ENCODE results near the gene CSRP1. TPM values are rescaled to one million over a fixed set of nuclear protein-coding genes. Genes with fewer than 3 reads are reported as not detected.
"Not testable (repeated sequence)": the region's sequence is repeated elsewhere in the genome, so short reads cannot be mapped to it uniquely, and the experiment has no call there.

The CSRP1 gene
- total RNA-seq, 2 experiments from 2014 or later: 78.7 to 80.9 TPM

- Mint-ChIP-seq H3K9me3 (ENCODE audit: insufficient read depth) (no peaks in the 10 kb centered on the region), H3K4me3 (no peak overlapping the region), H3K27ac (no peak overlapping the region), H3K4me1 (ENCODE audit: low read depth) (peaks cover 13% of the 10 kb centered on the region), H3K27me3 (ENCODE audit: low read depth) (peaks cover 53% of the 10 kb centered on the region), H3K36me3 (ENCODE audit: low read depth) (peaks cover 2% of the 10 kb centered on the region)
- no peak for DNase-seq
- CTCF ChIA-PET: interaction anchor here (1.4 to 1.9 kb wide), 2 partner anchors 24 to 167 kb away, joined by 4 to 10 read pairs; no protein-coding TSS in a partner anchor
- POLR2A ChIA-PET: no interaction called here
- no peak for ATAC-seq
Observed at GRCh38 chr1:201536558-201536957, 29.6 kb upstream of the CSRP1 start.

DNA sequence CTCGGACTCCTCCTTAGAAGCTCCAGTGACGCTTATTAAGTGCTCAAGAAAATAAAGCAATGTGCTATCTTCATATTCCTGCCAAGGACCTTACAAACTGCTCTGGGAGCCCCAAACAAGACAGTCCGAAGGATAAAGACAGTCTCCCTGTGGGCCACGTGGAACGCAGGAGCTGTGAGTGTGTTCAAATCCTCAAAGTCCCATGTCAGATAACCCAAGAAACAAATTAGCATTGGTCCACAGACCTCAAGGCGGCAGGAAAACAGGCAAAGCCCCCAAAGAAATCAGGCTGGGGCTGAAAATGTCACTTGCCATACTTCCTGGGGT lies 29.0 kb upstream of the CSRP1 start:
- Mint-ChIP-seq H3K27me3 (ENCODE audit: low read depth) (peaks cover 51% of the 10 kb centered on the region), H3K9me3 (ENCODE audit: insufficient read depth) (no peaks in the 10 kb centered on the region), H3K4me3 (no peak overlapping the region), H3K36me3 (ENCODE audit: low read depth) (peaks cover 2% of the 10 kb centered on the region), H3K4me1 (ENCODE audit: low read depth) (peaks cover 13% of the 10 kb centered on the region), H3K27ac (no peak overlapping the region)
- ATAC-seq: no peak
- CTCF ChIA-PET: interaction anchor here (1.1 to 2.5 kb wide), 3 partner anchors 23 to 256 kb away, joined by 3 to 12 read pairs (median 10); no protein-coding TSS in a partner anchor
- DNase-seq: no peak
- POLR2A ChIA-PET: no interaction called here

GRCh38 chr1:201535046-201535918 lies 28.4 kb upstream of the CSRP1 start:
- peaks cover 13% of the 10 kb centered on the region for H3K4me1 Mint-ChIP-seq (ENCODE audit: low read depth)
- POLR2A ChIA-PET: no interaction called here
- no peak overlapping the region for H3K4me3 Mint-ChIP-seq
- H3K27ac Mint-ChIP-seq: no peak overlapping the region
- CTCF ChIA-PET: interaction anchor here (1.1 to 2.5 kb wide), 4 partner anchors 21 to 257 kb away, joined by 3 to 12 read pairs (median 7); no protein-coding TSS in a partner anchor
- ATAC-seq (no peak), DNase-seq (no peak)
- H3K36me3 Mint-ChIP-seq (ENCODE audit: low read depth): peaks cover 2% of the 10 kb centered on the region
- H3K9me3 Mint-ChIP-seq (ENCODE audit: insufficient read depth): no peaks in the 10 kb centered on the region
- peaks cover 45% of the 10 kb centered on the region for H3K27me3 Mint-ChIP-seq (ENCODE audit: low read depth)

GRCh38 chr1:201533836-201534235 lies 26.9 kb upstream of the CSRP1 start:
- peaks cover 34% of the 10 kb centered on the region for H3K27me3 Mint-ChIP-seq (ENCODE audit: low read depth)
- ChIA-PET POLR2A (no interaction called here), CTCF (interaction anchor here (0.9 to 2.5 kb wide), 5 partner anchors 19 to 258 kb away, joined by 3 to 12 read pairs (median 4); no protein-coding TSS in a partner anchor)
- DNase-seq (no peak), ATAC-seq (no peak)
- H3K9me3 Mint-ChIP-seq (ENCODE audit: insufficient read depth): no peaks in the 10 kb centered on the region
- H3K36me3 Mint-ChIP-seq (ENCODE audit: low read depth): peaks cover 2% of the 10 kb centered on the region
- no peak overlapping the region for H3K27ac Mint-ChIP-seq
- no peak overlapping the region for H3K4me3 Mint-ChIP-seq
- H3K4me1 Mint-ChIP-seq (ENCODE audit: low read depth): peaks cover 6% of the 10 kb centered on the region

DNA sequence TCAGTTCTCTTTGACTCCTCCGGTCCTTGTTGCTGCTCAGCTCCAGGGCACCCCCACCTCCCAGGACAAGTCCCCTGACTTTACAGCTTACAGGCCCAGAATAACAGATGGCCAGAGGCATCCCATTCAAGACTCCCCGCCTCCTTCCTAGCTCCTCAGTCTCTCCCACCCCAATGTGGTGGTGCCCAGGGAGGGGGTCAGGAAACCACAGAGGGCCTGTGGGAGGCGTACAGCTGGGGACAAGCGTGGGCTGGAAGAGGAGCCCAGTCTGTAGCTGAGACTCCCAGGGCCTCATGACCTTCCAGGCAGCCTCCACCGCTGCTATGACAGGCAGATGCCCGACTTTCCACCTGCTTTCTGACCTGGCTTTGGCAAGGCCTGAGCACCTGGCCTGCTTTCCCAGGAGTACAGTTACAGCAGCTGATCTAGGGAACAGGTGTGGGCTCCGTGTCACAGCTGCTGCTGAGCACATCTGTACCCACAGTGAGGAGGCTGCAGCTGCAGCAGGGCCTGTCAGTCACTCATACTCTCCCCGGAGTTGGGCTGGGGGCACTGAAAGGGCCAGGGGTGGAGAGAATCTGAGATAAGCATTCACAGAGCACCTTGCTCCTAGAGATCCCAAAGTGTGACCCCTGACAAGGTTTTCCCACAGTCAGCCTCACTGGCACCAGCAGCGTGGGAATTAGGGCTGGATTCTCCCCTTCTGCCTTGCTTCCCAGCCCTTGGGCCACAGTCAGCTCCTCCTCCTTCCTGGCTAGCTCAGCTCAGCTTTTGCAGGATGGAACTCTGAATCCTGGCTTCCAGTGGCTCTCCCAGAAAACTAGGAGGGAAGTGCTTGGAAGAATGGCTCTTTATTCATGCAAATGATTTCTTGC lies 24.9 kb upstream of the CSRP1 start:
- Mint-ChIP-seq H3K36me3 (ENCODE audit: low read depth) (peaks cover 2% of the 10 kb centered on the region), H3K9me3 (ENCODE audit: insufficient read depth) (peaks cover 5% of the 10 kb centered on the region), H3K27me3 (ENCODE audit: low read depth) (peaks cover 14% of the 10 kb centered on the region), H3K27ac (no peak overlapping the region), H3K4me1 (ENCODE audit: low read depth) (no peaks in the 10 kb centered on the region), H3K4me3 (no peak overlapping the region)
- ATAC-seq (no peak), DNase-seq (no peak)
- ChIA-PET POLR2A (no interaction called here), CTCF (interaction anchor here (1.0 to 3.3 kb wide), 6 partner anchors 19 to 262 kb away, joined by 3 to 17 read pairs (median 6); no protein-coding TSS in a partner anchor)

GRCh38 chr1:201530741-201531531 lies 24.0 kb upstream of the CSRP1 start:
- ChIA-PET CTCF (interaction anchor here (0.6 to 3.3 kb wide), 6 partner anchors 18 to 1056 kb away, joined by 3 to 17 read pairs (median 4); no protein-coding TSS in a partner anchor), POLR2A (no interaction called here)
- Mint-ChIP-seq H3K9me3 (ENCODE audit: insufficient read depth) (peaks cover 5% of the 10 kb centered on the region), H3K4me1 (ENCODE audit: low read depth) (no peaks in the 10 kb centered on the region), H3K27ac (no peak overlapping the region), H3K27me3 (ENCODE audit: low read depth) (peaks cover 6% of the 10 kb centered on the region), H3K4me3 (no peak overlapping the region), H3K36me3 (ENCODE audit: low read depth) (peaks cover 2% of the 10 kb centered on the region)
- DNase-seq (peak; percentile 52), ATAC-seq (peak; percentile 60)

DNA sequence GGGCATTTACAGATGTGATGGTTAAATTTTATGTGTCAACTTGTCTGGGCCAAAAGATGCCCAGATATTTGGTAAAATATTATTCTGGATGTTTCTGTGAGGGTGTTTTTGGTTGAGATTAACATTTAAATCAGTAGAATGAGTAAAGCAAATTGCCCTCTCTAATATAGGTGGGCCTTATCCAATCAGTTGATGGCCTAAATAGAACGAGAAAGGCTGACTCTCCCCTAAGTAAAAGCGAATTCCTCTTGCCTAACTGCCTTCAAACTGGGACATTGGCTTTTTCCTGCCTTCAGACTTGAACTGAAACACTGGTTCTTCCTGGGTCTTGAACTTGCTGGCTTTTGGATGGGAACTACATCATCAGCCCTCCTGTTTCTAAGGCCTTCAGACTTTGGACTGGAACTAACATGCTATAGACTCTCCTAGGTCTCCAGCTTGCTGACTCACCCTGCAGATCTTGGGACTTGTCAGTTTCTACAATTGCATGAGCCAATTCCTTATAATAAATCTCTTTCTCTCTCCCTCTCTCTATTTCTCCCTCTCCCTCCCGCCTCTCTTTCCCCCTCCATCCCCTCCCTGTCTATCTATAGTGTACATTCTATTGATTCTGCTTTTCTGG lies 21.8 kb upstream of the CSRP1 start:
- CTCF ChIA-PET: interaction anchor here (0.7 to 3.3 kb wide), 2 partner anchors 13 to 16 kb away, joined by 3 to 17 read pairs; no protein-coding TSS in a partner anchor

DNA sequence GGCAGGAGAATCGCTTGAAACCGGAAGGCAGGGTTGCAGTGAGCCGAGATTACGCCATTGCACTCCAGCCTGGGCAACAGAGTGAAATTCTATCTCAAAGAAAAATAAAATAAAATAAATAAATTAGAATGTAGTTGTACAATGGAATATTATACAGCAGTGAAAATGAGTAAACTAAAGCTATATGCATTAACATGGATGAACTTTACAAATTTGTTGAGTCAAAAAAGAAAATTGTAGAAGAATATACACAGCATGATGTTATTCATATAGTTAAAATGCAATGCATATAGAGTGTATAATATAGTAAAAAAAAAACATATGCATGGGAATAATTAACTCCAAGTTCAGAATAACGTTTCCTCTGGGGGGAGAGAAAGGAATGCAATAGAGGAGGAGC lies 21.0 kb upstream of the CSRP1 start:
- Mint-ChIP-seq H3K36me3 (ENCODE audit: low read depth) (peaks cover 11% of the 10 kb centered on the region), H3K9me3 (ENCODE audit: insufficient read depth) (peaks cover 5% of the 10 kb centered on the region), H3K27ac (no peak overlapping the region), H3K4me1 (ENCODE audit: low read depth) (no peaks in the 10 kb centered on the region), H3K4me3 (no peak overlapping the region), H3K27me3 (ENCODE audit: low read depth) (no peaks in the 10 kb centered on the region)
- ChIA-PET CTCF (interaction anchor here (0.6 to 0.7 kb wide), 2 partner anchors 12 to 162 kb away, joined by 3 read pairs; no protein-coding TSS in a partner anchor), POLR2A (no interaction called here)
- DNase-seq: no peak
- no peak for ATAC-seq

More for the DNA sequence above, 21.8 kb upstream of the CSRP1 start:
- no peaks in the 10 kb centered on the region for H3K4me1 Mint-ChIP-seq (ENCODE audit: low read depth)
- no peak for ATAC-seq
- H3K27me3 Mint-ChIP-seq (ENCODE audit: low read depth): no peaks in the 10 kb centered on the region
- no peak overlapping the region for H3K27ac Mint-ChIP-seq
- H3K9me3 Mint-ChIP-seq (ENCODE audit: insufficient read depth): peaks cover 5% of the 10 kb centered on the region
- POLR2A ChIA-PET: no interaction called here
- H3K36me3 Mint-ChIP-seq (ENCODE audit: low read depth): peaks cover 11% of the 10 kb centered on the region
- no peak overlapping the region for H3K4me3 Mint-ChIP-seq
- DNase-seq: no peak

GRCh38 chr1:201525193-201525778 lies 18.4 kb upstream of the CSRP1 start:
- ATAC-seq (no peak), DNase-seq (no peak)
- CTCF ChIA-PET: interaction anchor here (0.9 to 2.1 kb wide), 4 partner anchors 12 to 89 kb away, joined by 3 to 7 read pairs (median 4); no protein-coding TSS in a partner anchor
- Mint-ChIP-seq H3K4me3 (no peak overlapping the region), H3K27ac (no peak overlapping the region), H3K4me1 (ENCODE audit: low read depth) (no peaks in the 10 kb centered on the region), H3K9me3 (ENCODE audit: insufficient read depth) (peaks cover 5% of the 10 kb centered on the region), H3K36me3 (ENCODE audit: low read depth) (peaks cover 20% of the 10 kb centered on the region), H3K27me3 (ENCODE audit: low read depth) (no peaks in the 10 kb centered on the region)
- POLR2A ChIA-PET: no interaction called here

DNA sequence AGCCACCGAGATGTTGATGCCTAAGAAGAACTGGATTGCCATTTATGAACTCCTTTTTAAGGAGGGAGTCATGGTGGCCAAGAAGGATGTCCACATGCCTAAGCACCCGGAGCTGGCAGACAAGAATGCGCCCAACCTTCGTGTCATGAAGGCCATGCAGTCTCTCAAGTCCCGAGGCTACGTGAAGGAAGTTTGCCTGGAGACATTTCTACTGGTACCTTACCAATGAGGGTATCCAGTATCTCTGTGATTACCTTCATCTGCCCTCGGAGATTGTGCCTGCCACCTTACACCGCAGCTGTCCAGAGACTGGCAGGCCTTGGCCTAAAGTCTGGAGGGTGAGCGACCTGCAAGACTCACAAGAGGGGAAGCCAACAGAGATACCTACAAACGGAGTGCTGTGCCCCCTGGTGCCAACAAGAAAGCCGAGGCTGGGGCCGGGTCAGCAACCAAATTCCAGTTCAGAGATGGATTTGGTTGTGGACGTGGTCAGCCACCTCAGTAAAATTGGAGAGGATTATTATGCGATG lies 13.2 kb upstream of the CSRP1 start:
- H3K27me3 Mint-ChIP-seq (ENCODE audit: low read depth); POLR2A ChIA-PET; H3K27ac Mint-ChIP-seq; CTCF ChIA-PET; H3K4me1 Mint-ChIP-seq (ENCODE audit: low read depth); DNase-seq; H3K4me3 Mint-ChIP-seq; ATAC-seq; H3K9me3 Mint-ChIP-seq (ENCODE audit: insufficient read depth): not testable (repeated sequence)
- peaks cover 16% of the 10 kb centered on the region for H3K36me3 Mint-ChIP-seq (ENCODE audit: low read depth)

Data from activated CD8-positive, alpha-beta T cell treated with anti-CD3 and anti-CD28 coated beads, Interleukin-2, amount 10 ng/mL, durations not matched to agents 7 days and 5 days (primary cell).